Stimulated activated memory B cell treated with anti-CD40 and anti-IgM and Interleukin-4, amounts not matched to agents 10 μg/mL and 1 μg/mL and 100 μg/mL, for 72 hours (primary cell): ENCODE results near the gene APBA2.
A peak's percentile ranks its signal among the peaks of the same experiment; 100 is the strongest.
"Not testable (repeated sequence)": the region's sequence is repeated elsewhere in the genome, so short reads cannot be mapped to it uniquely, and the experiment has no call there.

ENCODE experiments used
- ATAC-seq: fragments of 150-1000 bp; cut with Tn5 transposase; 2 replicates; pipeline ENCODE4 v1.10.0; 2021
- H3K27ac Mint-ChIP-seq: one replicate; pipeline ENCODE4 v1.8.0; 2022; ENCODE audit warnings: mild to moderate bottlenecking, mixed read lengths
- H3K27me3 Mint-ChIP-seq: one replicate; pipeline ENCODE4 v1.8.0; 2022; ENCODE audit warnings: mixed read lengths
- H3K36me3 Mint-ChIP-seq: one replicate; pipeline ENCODE4 v1.8.0; 2022; ENCODE audit warnings: mixed read lengths
- H3K4me1 Mint-ChIP-seq: one replicate; pipeline ENCODE4 v1.8.0; 2022; ENCODE audit warnings: mixed read lengths
- H3K4me3 Mint-ChIP-seq: one replicate; pipeline ENCODE4 v1.8.0; 2022; ENCODE audit warnings: mild to moderate bottlenecking, moderate library complexity, mixed read lengths
- H3K9me3 Mint-ChIP-seq: one replicate; pipeline ENCODE4 v1.8.0; 2022; ENCODE audit warnings: mixed read lengths

APBA2 gene

GRCh38 chr15:29034593-29035335 lies 149.0 kb downstream of the APBA2 start:
- Mint-ChIP-seq H3K27ac (no peak overlapping the region), H3K4me1 (no peaks in the 10 kb centered on the region), H3K27me3 (no peaks in the 10 kb centered on the region), H3K4me3 (no peak overlapping the region), H3K36me3 (no peaks in the 10 kb centered on the region), H3K9me3 (no peaks in the 10 kb centered on the region)
- ATAC-seq: no peak

GRCh38 chr15:29035336-29036285 lies 149.8 kb downstream of the APBA2 start:
- H3K36me3 Mint-ChIP-seq: no peaks in the 10 kb centered on the region
- no peaks in the 10 kb centered on the region for H3K4me1 Mint-ChIP-seq
- H3K27me3 Mint-ChIP-seq: no peaks in the 10 kb centered on the region
- H3K9me3 Mint-ChIP-seq: no peaks in the 10 kb centered on the region
- H3K4me3 Mint-ChIP-seq: no peak overlapping the region
- no peak overlapping the region for H3K27ac Mint-ChIP-seq
- no peak for ATAC-seq

DNA sequence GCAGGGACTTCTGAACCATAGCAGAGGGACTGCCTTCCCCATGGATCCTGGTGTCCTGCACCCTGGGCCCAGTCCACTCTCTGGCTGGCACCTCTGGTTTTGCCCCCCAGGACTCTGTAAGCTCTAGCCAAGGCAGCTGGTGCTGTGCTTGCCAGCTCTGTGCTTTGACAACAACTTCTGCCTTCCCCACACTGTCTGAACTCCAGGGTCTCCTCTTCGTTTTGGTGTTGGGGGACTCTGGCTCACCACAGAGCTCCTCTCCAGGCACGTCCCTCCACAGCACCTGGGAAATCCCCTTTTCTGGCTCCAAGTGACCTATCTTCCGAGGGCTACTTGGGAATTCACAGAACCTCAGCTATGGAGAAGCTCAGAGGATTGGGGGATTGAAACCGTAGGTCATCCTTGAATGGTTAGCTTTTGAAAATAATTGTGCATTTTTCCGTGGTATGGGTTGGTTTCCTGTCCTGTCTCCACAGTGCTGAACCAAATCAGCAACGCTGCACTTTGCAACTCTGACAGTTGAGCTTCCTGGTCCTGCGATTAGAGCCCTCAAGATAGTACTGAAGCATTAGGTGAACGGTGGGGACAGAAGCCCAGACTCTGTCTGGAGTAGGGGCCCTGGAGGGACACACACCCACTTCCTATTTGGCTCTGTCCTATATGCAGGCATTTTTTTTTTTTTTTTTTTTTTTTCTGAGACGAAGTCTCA lies 152.4 kb downstream of the APBA2 start:
- no peaks in the 10 kb centered on the region for H3K27me3 Mint-ChIP-seq
- H3K9me3 Mint-ChIP-seq: no peaks in the 10 kb centered on the region
- ATAC-seq: no peak
- no peaks in the 10 kb centered on the region for H3K4me1 Mint-ChIP-seq
- no peak overlapping the region for H3K27ac Mint-ChIP-seq
- no peak overlapping the region for H3K4me3 Mint-ChIP-seq
- no peaks in the 10 kb centered on the region for H3K36me3 Mint-ChIP-seq

GRCh38 chr15:29039466-29040369 lies 153.9 kb downstream of the APBA2 start:
- Mint-ChIP-seq H3K36me3 (no peaks in the 10 kb centered on the region), H3K4me3 (no peak overlapping the region), H3K27ac (no peak overlapping the region), H3K27me3 (no peaks in the 10 kb centered on the region), H3K4me1 (no peaks in the 10 kb centered on the region), H3K9me3 (no peaks in the 10 kb centered on the region)
- no peak for ATAC-seq

- no peaks in the 10 kb centered on the region for H3K9me3 Mint-ChIP-seq
- no peaks in the 10 kb centered on the region for H3K36me3 Mint-ChIP-seq
- ATAC-seq: no peak
- H3K27me3 Mint-ChIP-seq: no peaks in the 10 kb centered on the region
- H3K4me3 Mint-ChIP-seq: no peak overlapping the region
- H3K4me1 Mint-ChIP-seq: no peaks in the 10 kb centered on the region
- no peak overlapping the region for H3K27ac Mint-ChIP-seq
These were observed 154.6 kb downstream of the APBA2 start for GRCh38 chr15:29040370-29040751.

DNA sequence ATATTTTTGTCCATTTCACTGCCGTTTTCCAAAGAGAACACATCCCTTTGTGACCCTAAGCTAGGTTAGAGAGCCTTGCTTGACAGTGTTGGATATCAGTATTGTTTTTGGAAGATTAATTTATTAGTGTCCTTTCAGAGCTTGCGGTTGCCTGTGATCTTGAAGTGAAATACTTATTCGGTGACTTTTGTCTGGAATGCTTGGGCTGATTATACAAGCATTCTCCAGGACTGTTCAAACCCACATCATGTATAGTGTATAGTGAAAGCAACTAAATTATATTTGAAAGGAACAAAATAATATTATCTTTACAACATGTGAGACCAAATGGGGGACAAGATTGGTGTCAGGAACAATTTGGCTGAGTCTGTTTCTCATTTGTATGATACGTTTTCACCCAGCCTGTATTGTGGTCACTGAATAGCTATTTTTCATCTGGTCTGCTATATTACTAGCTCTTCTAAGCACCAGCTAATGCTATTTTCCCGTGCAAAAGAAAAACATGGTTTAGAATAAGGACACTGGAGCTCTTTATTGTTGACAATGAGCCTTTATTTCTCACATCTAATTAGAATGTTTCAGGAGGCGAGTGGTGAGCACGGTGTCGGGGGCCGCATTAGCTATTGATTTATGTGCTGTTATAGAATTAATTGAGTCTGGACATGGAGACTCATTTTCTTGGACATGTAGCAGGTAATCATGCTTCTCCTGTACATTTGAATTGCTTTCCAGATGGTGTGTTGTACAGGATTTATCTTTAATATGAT lies 158.1 kb downstream of the APBA2 start:
- no peaks in the 10 kb centered on the region for H3K4me1 Mint-ChIP-seq
- no peak overlapping the region for H3K27ac Mint-ChIP-seq
- ATAC-seq: no peak
- no peaks in the 10 kb centered on the region for H3K27me3 Mint-ChIP-seq
- H3K4me3 Mint-ChIP-seq: no peak overlapping the region
- H3K36me3 Mint-ChIP-seq: no peaks in the 10 kb centered on the region
- H3K9me3 Mint-ChIP-seq: no peaks in the 10 kb centered on the region

GRCh38 chr15:29044503-29044901 lies 158.7 kb downstream of the APBA2 start:
- H3K4me3 Mint-ChIP-seq: no peak overlapping the region
- no peak overlapping the region for H3K27ac Mint-ChIP-seq
- no peaks in the 10 kb centered on the region for H3K9me3 Mint-ChIP-seq
- no peak for ATAC-seq
- no peaks in the 10 kb centered on the region for H3K4me1 Mint-ChIP-seq
- no peaks in the 10 kb centered on the region for H3K27me3 Mint-ChIP-seq
- H3K36me3 Mint-ChIP-seq: no peaks in the 10 kb centered on the region

GRCh38 chr15:29045161-29045560 lies 159.4 kb downstream of the APBA2 start:
- H3K27ac Mint-ChIP-seq, H3K9me3 Mint-ChIP-seq, H3K4me3 Mint-ChIP-seq, ATAC-seq, H3K27me3 Mint-ChIP-seq, H3K36me3 Mint-ChIP-seq, H3K4me1 Mint-ChIP-seq: not testable (repeated sequence)

DNA sequence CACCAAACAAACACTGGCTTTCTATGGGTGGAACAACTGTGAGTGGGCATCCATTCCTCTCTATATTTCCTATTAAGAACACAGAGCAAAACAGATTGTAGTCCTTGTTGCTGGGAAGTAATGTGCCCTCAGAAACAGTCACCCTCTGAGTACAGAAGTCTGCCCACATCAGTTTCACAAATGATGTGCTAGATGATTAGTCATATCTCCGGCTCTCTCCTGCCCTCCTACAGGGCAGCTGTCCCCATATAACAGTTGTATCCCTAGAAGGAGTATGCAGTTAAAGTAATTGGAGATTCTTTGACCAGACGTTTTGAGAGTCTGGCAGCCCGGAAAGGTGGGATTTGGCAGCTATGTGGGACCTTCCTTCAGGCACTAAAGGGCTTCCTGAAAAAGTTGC lies 159.9 kb downstream of the APBA2 start:
- no peaks in the 10 kb centered on the region for H3K36me3 Mint-ChIP-seq

GRCh38 chr15:29046281-29046810 lies 160.6 kb downstream of the APBA2 start:
- no peaks in the 10 kb centered on the region for H3K36me3 Mint-ChIP-seq
- no peak for ATAC-seq
- H3K9me3 Mint-ChIP-seq: peaks cover 3% of the 10 kb centered on the region
- no peaks in the 10 kb centered on the region for H3K4me1 Mint-ChIP-seq
- H3K27ac Mint-ChIP-seq: no peak overlapping the region
- no peaks in the 10 kb centered on the region for H3K27me3 Mint-ChIP-seq
- no peak overlapping the region for H3K4me3 Mint-ChIP-seq

More for the DNA sequence above, 159.9 kb downstream of the APBA2 start:
- Mint-ChIP-seq H3K27ac (no peak overlapping the region), H3K9me3 (peaks cover 3% of the 10 kb centered on the region), H3K27me3 (no peaks in the 10 kb centered on the region), H3K4me1 (no peaks in the 10 kb centered on the region), H3K4me3 (no peak overlapping the region)
- ATAC-seq: peak; percentile 25

DNA sequence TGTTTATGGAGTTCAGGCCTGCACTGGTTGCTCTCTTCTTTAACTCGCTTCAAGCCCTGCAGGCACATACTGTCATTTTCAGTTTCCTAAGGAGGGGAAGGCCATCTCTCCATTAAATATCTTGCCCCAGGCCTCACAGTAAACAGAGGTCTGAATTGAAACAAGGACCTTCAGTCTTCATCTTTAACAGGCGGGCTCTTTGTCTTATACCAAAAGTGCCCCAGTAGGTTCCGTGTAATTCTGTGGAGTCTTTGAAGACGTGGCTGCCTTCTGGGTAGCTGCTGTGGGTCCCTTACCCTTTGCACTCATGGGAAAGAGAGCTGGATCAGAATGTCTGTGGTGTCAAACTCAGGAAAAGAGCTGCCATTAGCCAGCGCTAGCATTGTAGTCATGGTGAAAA lies 161.2 kb downstream of the APBA2 start:
- Mint-ChIP-seq H3K36me3 (no peaks in the 10 kb centered on the region), H3K27me3 (no peaks in the 10 kb centered on the region), H3K4me1 (no peaks in the 10 kb centered on the region), H3K9me3 (peaks cover 3% of the 10 kb centered on the region), H3K4me3 (no peak overlapping the region), H3K27ac (no peak overlapping the region)
- ATAC-seq: no peak

DNA sequence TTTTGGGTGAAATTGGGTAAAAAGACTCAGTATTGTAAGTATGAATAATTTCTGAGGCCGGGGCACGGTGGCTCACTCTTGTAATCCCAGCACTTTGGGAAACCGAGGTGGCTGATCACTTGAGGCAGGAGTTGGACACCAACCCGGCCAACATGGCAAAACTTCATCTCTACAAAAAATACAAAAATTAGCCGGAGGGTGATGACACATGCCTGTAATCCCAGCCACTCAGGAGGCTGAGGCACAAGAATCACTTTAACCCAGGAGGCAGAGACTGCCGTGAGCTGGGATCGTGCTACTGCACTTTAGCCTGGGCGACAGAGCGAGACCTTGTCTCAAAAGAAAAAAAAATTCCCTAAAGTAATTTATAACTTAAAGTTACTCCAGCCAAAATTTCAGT lies 162.2 kb downstream of the APBA2 start:
- no peaks in the 10 kb centered on the region for H3K27me3 Mint-ChIP-seq
- no peaks in the 10 kb centered on the region for H3K36me3 Mint-ChIP-seq
- no peak for ATAC-seq

GRCh38 chr15:29050870-29051269 lies 165.1 kb downstream of the APBA2 start:
- Mint-ChIP-seq H3K4me3 (no peak overlapping the region), H3K27ac (no peak overlapping the region)
- no peak for ATAC-seq

More for the DNA sequence above, 162.2 kb downstream of the APBA2 start:
- Mint-ChIP-seq H3K9me3 (peaks cover 4% of the 10 kb centered on the region), H3K4me3 (no peak overlapping the region), H3K27ac (no peak overlapping the region), H3K4me1 (no peaks in the 10 kb centered on the region)

GRCh38 chr15:29051422-29051821 lies 165.6 kb downstream of the APBA2 start:
- Mint-ChIP-seq H3K36me3 (no peaks in the 10 kb centered on the region), H3K9me3 (peaks cover 8% of the 10 kb centered on the region), H3K4me3 (no peak overlapping the region), H3K27ac (no peak overlapping the region), H3K4me1 (no peaks in the 10 kb centered on the region), H3K27me3 (no peaks in the 10 kb centered on the region)
- no peak for ATAC-seq

More at GRCh38 chr15:29050870-29051269, 165.1 kb downstream of the APBA2 start:
- Mint-ChIP-seq H3K4me1 (no peaks in the 10 kb centered on the region), H3K9me3 (peaks cover 8% of the 10 kb centered on the region), H3K36me3 (no peaks in the 10 kb centered on the region), H3K27me3 (no peaks in the 10 kb centered on the region)
